Kidney epithelial cell (primary cell): ENCODE results near the gene CEP85. TPM values are rescaled to one million over a fixed set of nuclear protein-coding genes. Genes with fewer than 3 reads are reported as not detected.
A peak's percentile ranks its signal among the peaks of the same experiment; 100 is the strongest.

Experiments
- DNase-seq: peaks from one replicate; pipeline ENCODE4 v3.0.0-alpha.2; 2010; ENCODE audit warnings: low read depth
- H3K27me3 ChIP-seq: 2 replicates; pipeline ENCODE4 v1.6.0; 2011; ENCODE audit warnings: low read length; ENCODE audit not compliant: control insufficient read depth, insufficient read depth
- H3K36me3 ChIP-seq: 2 replicates; pipeline ENCODE4 v1.5.1; 2011; ENCODE audit warnings: low read length; ENCODE audit not compliant: control insufficient read depth, insufficient read depth
- H3K4me3 ChIP-seq: 2 replicates; pipeline ENCODE4 v1.5.1; 2011; ENCODE audit warnings: low read depth, mild to moderate bottlenecking, control low read depth, low read length
- total RNA-seq: library from RNA; depleted of rRNA; stranded (reverse); fragments of >200 nt; gene quantifications from 2 replicates; pipeline ENCODE4 v1.2.3, GENCODE V29; 2015
- TF ChIP-seq, protein P1 (sequence below): IDR thresholded peaks from 2 replicates; pipeline ENCODE4 v1.5.1; 2011; ENCODE audit warnings: mild to moderate bottlenecking, moderate library complexity, low read length, control low read depth, inconsistent platforms; ENCODE audit not compliant: insufficient read depth, poor library complexity, severe bottlenecking

Gene CEP85
- total RNA-seq, 1 donor from 2014 or later: 7.5 TPM

DNA sequence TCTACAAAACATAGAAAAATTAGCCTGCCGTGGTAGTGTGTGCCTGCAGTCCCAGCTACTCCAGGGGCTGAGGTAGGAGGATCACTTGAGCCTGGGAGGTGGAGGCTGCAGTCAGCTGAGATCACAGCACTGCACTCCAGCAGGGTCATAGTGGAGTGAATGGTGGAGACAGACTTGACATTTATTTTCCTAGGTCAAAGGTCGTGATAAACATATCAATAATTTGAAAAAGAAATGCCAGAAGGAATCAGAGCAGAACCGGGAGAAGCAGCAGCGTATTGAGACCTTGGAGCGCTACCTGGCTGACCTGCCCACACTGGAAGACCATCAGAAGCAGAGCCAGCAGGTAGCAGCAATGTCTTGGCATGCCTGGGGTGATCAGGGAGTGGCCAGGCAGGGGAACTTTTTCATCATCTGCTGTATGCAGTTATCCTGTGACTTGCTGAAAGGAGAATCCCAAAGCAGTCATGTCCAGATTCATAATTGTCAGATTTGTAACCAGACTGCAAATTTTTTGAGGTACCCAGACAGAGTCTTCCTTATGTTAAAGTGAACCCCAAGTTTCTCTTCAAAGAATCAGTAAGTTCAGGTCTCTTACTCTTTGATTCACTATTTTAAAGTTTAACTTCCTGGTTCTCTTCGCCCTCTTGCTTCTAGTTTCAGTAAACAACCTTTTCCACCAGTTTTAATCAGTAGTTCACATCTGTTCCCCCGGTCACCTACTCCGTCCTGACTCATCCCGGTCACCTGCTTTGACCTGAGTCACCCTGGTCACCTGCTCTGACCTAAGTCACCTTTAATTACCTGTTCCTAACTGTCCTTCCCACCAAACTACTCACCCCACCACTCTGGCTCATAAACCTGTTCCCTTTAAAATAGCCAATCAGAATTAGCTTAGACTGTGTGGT is 34.5 kb downstream of the CEP85 start:
- TF ChIP-seq, protein P1, sequence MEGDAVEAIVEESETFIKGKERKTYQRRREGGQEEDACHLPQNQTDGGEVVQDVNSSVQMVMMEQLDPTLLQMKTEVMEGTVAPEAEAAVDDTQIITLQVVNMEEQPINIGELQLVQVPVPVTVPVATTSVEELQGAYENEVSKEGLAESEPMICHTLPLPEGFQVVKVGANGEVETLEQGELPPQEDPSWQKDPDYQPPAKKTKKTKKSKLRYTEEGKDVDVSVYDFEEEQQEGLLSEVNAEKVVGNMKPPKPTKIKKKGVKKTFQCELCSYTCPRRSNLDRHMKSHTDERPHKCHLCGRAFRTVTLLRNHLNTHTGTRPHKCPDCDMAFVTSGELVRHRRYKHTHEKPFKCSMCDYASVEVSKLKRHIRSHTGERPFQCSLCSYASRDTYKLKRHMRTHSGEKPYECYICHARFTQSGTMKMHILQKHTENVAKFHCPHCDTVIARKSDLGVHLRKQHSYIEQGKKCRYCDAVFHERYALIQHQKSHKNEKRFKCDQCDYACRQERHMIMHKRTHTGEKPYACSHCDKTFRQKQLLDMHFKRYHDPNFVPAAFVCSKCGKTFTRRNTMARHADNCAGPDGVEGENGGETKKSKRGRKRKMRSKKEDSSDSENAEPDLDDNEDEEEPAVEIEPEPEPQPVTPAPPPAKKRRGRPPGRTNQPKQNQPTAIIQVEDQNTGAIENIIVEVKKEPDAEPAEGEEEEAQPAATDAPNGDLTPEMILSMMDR: no peak
- Histone ChIP-seq H3K4me3 (no peak overlapping the region), H3K27me3 (no peaks in the 10 kb centered on the region), H3K36me3 (no peaks in the 10 kb centered on the region)
- DNase-seq: no peak

DNA sequence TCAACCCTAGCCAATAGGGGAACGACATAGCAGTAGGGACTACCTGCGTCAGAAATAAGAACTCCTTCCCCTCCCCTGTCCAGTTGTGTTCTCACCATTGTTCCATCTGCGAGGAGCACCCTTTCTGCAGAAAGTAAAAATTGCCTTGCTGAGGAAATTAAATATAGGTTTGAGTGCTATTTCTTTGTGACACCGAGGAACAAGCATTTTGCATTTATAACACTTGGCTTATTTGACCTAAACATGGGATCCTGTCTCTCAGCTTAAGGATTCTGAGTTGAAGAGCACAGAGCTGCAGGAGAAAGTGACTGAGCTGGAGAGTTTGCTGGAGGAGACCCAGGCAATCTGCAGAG is 35.2 kb downstream of the CEP85 start:
- Histone ChIP-seq H3K4me3 (no peak overlapping the region), H3K27me3 (no peaks in the 10 kb centered on the region), H3K36me3 (no peaks in the 10 kb centered on the region)
- DNase-seq: no peak
- TF ChIP-seq, protein P1: no peak

DNA sequence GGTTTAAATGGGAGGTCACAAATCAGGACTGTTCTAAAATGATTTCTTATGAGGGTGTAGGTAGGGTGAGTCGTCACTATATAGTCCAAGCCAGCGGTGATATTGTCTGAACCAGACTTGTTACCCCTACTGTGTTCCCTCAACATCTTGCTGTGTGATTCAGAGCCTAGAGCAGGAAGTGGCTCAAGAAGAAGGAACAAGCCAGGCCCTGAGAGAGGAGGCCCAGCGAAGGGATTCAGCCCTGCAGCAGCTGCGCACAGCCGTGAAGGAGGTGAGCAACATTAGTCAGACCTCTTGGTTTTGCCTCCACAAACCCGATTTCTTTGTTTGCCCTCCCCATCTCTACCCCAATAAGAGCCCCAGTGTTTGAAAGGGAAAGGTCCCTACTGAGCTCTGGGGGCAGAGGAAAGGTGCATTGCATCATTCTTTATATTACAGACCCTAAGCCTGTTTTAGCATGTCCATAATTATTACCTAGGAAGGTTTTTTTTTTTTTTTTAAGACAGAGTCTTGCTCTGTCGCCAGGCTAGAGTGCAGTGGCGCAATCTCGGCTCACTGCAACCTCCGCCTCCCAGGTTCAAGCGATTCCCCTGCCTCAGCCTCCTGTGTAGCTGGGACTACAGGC is 40.9 kb downstream of the CEP85 start:
- TF ChIP-seq, protein P1: no peak
- no peak overlapping the region for H3K4me3 ChIP-seq
- no peaks in the 10 kb centered on the region for H3K36me3 ChIP-seq
- DNase-seq: no peak
- no peaks in the 10 kb centered on the region for H3K27me3 ChIP-seq

DNA sequence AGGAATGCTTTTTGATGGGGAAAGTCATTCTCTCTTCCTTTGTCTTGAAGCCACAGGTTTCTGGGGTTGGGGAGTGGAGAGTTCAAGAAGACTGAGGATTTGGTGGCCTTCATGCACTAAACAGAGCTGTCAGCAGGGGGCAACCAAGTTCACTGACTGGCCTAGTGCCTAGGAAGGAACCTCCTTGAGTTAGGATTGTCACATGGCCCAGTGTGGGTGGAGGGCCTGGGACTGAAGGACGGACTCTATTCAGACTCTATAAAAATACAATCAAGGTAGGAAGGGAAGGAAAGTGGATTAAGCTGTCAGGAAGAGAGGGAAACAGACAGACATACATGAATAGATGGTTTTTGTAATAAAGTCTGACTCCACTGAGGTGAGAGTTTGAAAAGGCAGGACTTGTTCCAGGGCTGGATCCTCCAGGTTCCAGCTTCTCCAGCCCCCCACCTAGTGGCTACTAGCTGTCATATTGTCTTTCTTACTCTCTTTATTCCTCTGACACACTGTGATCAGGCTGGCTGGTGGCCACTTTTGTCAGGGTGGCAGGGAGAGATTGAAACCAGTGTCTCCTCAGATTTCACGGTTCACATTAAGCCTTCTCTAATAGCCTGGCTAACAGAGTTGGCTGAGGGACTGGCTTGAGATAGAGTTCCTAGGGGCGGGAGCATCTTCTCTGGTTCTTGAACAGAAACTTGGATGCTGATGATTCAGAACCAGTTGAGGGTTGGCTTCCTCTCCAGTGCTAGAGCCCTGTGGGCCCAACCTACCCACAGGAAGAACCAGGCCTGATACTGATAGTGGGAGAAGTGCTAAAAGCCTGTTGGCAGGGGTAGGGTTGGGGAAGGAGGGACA is 41.8 kb downstream of the CEP85 start:
- Histone ChIP-seq H3K36me3 (no peaks in the 10 kb centered on the region), H3K27me3 (no peaks in the 10 kb centered on the region), H3K4me3 (no peak overlapping the region)
- no peak for DNase-seq
- TF ChIP-seq, protein P1: peak; percentile 72

DNA sequence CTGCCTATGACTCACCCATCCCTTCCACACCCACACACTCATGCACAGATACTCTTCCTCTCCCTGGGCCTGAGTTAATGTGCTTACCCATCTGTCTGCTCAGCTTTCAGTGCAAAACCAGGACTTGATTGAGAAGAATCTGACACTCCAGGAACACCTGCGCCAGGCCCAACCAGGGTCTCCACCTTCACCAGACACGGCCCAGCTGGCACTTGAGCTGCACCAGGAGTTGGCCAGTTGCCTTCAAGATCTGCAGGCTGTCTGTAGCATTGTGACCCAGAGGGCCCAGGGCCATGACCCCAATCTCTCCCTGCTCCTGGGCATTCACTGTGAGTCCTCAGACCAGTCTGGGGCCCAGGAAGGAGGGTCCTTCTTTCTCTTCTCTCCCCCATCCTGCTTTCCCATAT is 42.4 kb downstream of the CEP85 start:
- Histone ChIP-seq H3K4me3 (no peak overlapping the region), H3K36me3 (no peaks in the 10 kb centered on the region), H3K27me3 (no peaks in the 10 kb centered on the region)
- no peak for DNase-seq
- TF ChIP-seq, protein P1: no peak
